NCI-H345 (cell line): ENCODE results near the gene DGCR2.
A peak's percentile ranks its signal among the peaks of the same experiment; 100 is the strongest.
"Not testable (repeated sequence)": the region's sequence is repeated elsewhere in the genome, so short reads cannot be mapped to it uniquely, and the experiment has no call there.

Source experiments
- DNase-seq: peaks from one replicate; lab custom pipeline; 2025; lab: John Stamatoyannopoulos, UW

Gene DGCR2

GRCh38 chr22:19060356-19061009, 61.7 kb downstream of the DGCR2 start:
- DNase-seq = no peak

- DNase-seq = no peak
These were observed 62.5 kb downstream of the DGCR2 start for GRCh38 chr22:19059481-19060278.

- no peak for DNase-seq
These were observed 63.3 kb downstream of the DGCR2 start for GRCh38 chr22:19058713-19059451.

- no peak for DNase-seq
These were observed 64.2 kb downstream of the DGCR2 start for GRCh38 chr22:19057999-19058491.

GRCh38 chr22:19057539-19057938, 64.7 kb downstream of the DGCR2 start:
- no peak for DNase-seq

GRCh38 chr22:19056951-19057401, 65.2 kb downstream of the DGCR2 start:
- DNase-seq = no peak

- DNase-seq = no peak
These were observed 66.4 kb downstream of the DGCR2 start for GRCh38 chr22:19055801-19056200.

GRCh38 chr22:19052941-19053541, 69.2 kb downstream of the DGCR2 start:
- no peak for DNase-seq

GRCh38 chr22:19051381-19052072, 70.7 kb downstream of the DGCR2 start:
- peak; percentile 62 for DNase-seq

GRCh38 chr22:19050847-19051246, 71.4 kb downstream of the DGCR2 start:
- DNase-seq = not testable (repeated sequence)

- DNase-seq = no peak
These were observed 72.1 kb downstream of the DGCR2 start for GRCh38 chr22:19050117-19050516.

GRCh38 chr22:19048531-19048930, 73.7 kb downstream of the DGCR2 start:
- no peak for DNase-seq

- DNase-seq = no peak
These were observed 74.2 kb downstream of the DGCR2 start for GRCh38 chr22:19047993-19048392.

- no peak for DNase-seq
These were observed 75.2 kb downstream of the DGCR2 start for GRCh38 chr22:19046719-19047609.

GRCh38 chr22:19046287-19046686, 75.9 kb downstream of the DGCR2 start:
- no peak for DNase-seq

- DNase-seq = no peak
These were observed 77.1 kb downstream of the DGCR2 start for GRCh38 chr22:19045094-19045493.

- no peak for DNase-seq
These were observed 77.8 kb downstream of the DGCR2 start for GRCh38 chr22:19044381-19044780.

GRCh38 chr22:19043121-19044085, 78.8 kb downstream of the DGCR2 start:
- DNase-seq = no peak
